ENCODE results near the gene PTPDC1.

PTPDC1 gene

GRCh38 chr9:94142353-94142752 lies 58.1 kb downstream of the PTPDC1 start:
- DNase-seq = no peak

GRCh38 chr9:94144394-94144793 lies 60.1 kb downstream of the PTPDC1 start:
- no peak for DNase-seq

- no peak for DNase-seq
Observed at GRCh38 chr9:94145640-94146039, 61.4 kb downstream of the PTPDC1 start.

GRCh38 chr9:94147776-94148175 lies 63.5 kb downstream of the PTPDC1 start:
- no peak for DNase-seq

GRCh38 chr9:94148419-94148818 lies 64.2 kb downstream of the PTPDC1 start:
- no peak for DNase-seq

- DNase-seq = no peak
Observed at GRCh38 chr9:94149696-94150095, 65.4 kb downstream of the PTPDC1 start.

- DNase-seq = no peak
Observed at GRCh38 chr9:94150279-94150828, 66.1 kb downstream of the PTPDC1 start.

GRCh38 chr9:94150890-94151650 lies 66.8 kb downstream of the PTPDC1 start:
- DNase-seq = no peak

- DNase-seq = no peak
Observed at GRCh38 chr9:94153905-94154304, 69.6 kb downstream of the PTPDC1 start.

- DNase-seq = no peak
Observed at GRCh38 chr9:94156348-94157049, 72.2 kb downstream of the PTPDC1 start.

GRCh38 chr9:94157050-94157801 lies 73.0 kb downstream of the PTPDC1 start:
- DNase-seq = no peak

All from amniotic stem cell (primary cell).